HCT116 (cell line): ENCODE data around the gene MN1. TPM values are rescaled to one million over a fixed set of nuclear protein-coding genes. Genes with fewer than 3 reads are reported as not detected.

Experiments used
- ATAC-seq: fragments of 200-7000 bp; cut with Tn5 transposase; 2 replicates; pipeline ENCODE4 v1.9.1; 2020; ENCODE audit warnings: mild to moderate bottlenecking, moderate library complexity
- BruUV-seq: library from RNA; stranded (reverse); fragments of 400-500 nt; replicated peaks from 2 replicates; lab custom pipeline; 2021; lab: Mats Ljungman, UMichigan
- CTCF ChIA-PET: fragments of 300-600 bp; sonication (Branson Sonifier 250); formaldehyde crosslinking; loops from one replicate; lab custom pipeline; 2021; ENCODE audit warnings: antibody characterized with exemption; lab: Charles Lee
- POLR2A ChIA-PET: fragments of 300-600, 350-600 bp; sonication (Branson Sonifier 250); formaldehyde crosslinking; loops from one replicate; lab custom pipeline; 2021; ENCODE audit warnings: antibody characterized with exemption; lab: Charles Lee
- RAD21 ChIA-PET, 2 experiments: fragments of 300-600 bp; sonication (Branson Sonifier 250); formaldehyde crosslinking; loops; one replicate each; lab custom pipeline; 2023; ENCODE audit warnings: low total read pairs in 2 of 2; ENCODE audit not compliant: uncharacterized antibody in 2 of 2, unreplicated experiment in 2 of 2, low non-redundant PET in 1 of 2; lab: Charles Lee
- DNase-seq: peaks from one replicate; pipeline ENCODE4 v3.0.0-alpha.2; 2010; ENCODE audit warnings: low read depth, low spot score
- H2AFZ ChIP-seq: fragments of 200-600 bp; shearing (Covaris generic), sonication (generic); 2 replicates; pipeline ENCODE4 v1.6.1; 2017; ENCODE audit warnings: low read depth, mixed run types, mixed read lengths, antibody characterized with exemption, low read length; ENCODE audit not compliant: poor library complexity, severe bottlenecking
- H3K27ac ChIP-seq: 2 replicates; pipeline ENCODE4 v1.5.1; 2012; ENCODE audit warnings: low read depth, low read length
- H3K27me3 ChIP-seq: fragments of 200-600 bp; sonication (generic); 2 replicates; pipeline ENCODE4 v1.6.1; 2016; ENCODE audit warnings: mixed run types, low read length, mixed read lengths; ENCODE audit not compliant: insufficient read depth
- H3K36me3 ChIP-seq, 2 experiments: fragments of 200-500 bp in 1 of 2; fragments of 200-600 bp in 1 of 2; sonication (Bioruptor generic) in 1 of 2; sonication (generic) in 1 of 2; 2 replicates each; pipeline versions ENCODE4 v1.5.1 to v1.6.1; 2014 to 2016; ENCODE audit warnings: low read length in 2 of 2, inconsistent platforms in 1 of 2, mixed read lengths in 1 of 2, mixed run types in 1 of 2; ENCODE audit not compliant: insufficient read depth in 2 of 2, control insufficient read depth in 1 of 2
- H3K4me1 ChIP-seq, 2 experiments: fragments of 200-600 bp in 1 of 2; sonication (generic) in 1 of 2; 2 replicates each; pipeline versions ENCODE4 v1.5.1 to v1.6.1; 2012 to 2017; ENCODE audit warnings: low read length in 2 of 2, inconsistent platforms in 1 of 2, mild to moderate bottlenecking in 1 of 2, mixed read lengths in 1 of 2, mixed run types in 1 of 2, moderate library complexity in 1 of 2; ENCODE audit not compliant: insufficient read depth in 2 of 2, control insufficient read depth in 1 of 2
- H3K4me2 ChIP-seq: fragments of 200-600 bp; sonication (generic); 2 replicates; pipeline ENCODE4 v1.6.1; 2017; ENCODE audit warnings: mixed run types, low read length, mixed read lengths
- H3K4me3 ChIP-seq, 2 experiments: fragments of 200-600 bp in 1 of 2; sonication (generic) in 1 of 2; replicated peaks in 1 of 2; 2 replicates each; pipeline ENCODE4 v1.5.1; 2011 to 2016; ENCODE audit warnings: low read length in 2 of 2, control low read depth in 1 of 2, low read depth in 1 of 2, mild to moderate bottlenecking in 1 of 2, mixed read lengths in 1 of 2, mixed run types in 1 of 2
- H3K79me2 ChIP-seq: fragments of 200-600 bp; sonication (generic); 2 replicates; pipeline ENCODE4 v1.6.1; 2017; ENCODE audit warnings: mild to moderate bottlenecking, mixed run types, low read length, moderate library complexity, mixed read lengths; ENCODE audit not compliant: insufficient read depth
- H3K9ac ChIP-seq: fragments of 200-600 bp; sonication (generic); 2 replicates; pipeline ENCODE4 v1.6.1; 2016; ENCODE audit warnings: low read length, mixed read lengths
- H3K9me2 ChIP-seq: fragments of 200-600 bp; sonication (generic), shearing (Covaris generic); 2 replicates; pipeline ENCODE4 v1.6.1; 2017; ENCODE audit warnings: mixed run types, mild to moderate bottlenecking, moderate library complexity; ENCODE audit not compliant: insufficient read depth
- H3K9me3 ChIP-seq, 2 experiments: fragments of 200-500 bp in 1 of 2; fragments of 200-600 bp in 1 of 2; sonication (Bioruptor generic) in 1 of 2; sonication (generic) in 1 of 2; 2 replicates each; pipeline ENCODE4 v1.6.1; 2014 to 2017; ENCODE audit warnings: low read length in 2 of 2, mixed read lengths in 2 of 2, inconsistent platforms in 1 of 2, low read depth in 1 of 2, mild to moderate bottlenecking in 1 of 2, mixed run types in 1 of 2, moderate library complexity in 1 of 2; ENCODE audit not compliant: control insufficient read depth in 1 of 2, insufficient read depth in 1 of 2
- H4K20me1 ChIP-seq: fragments of 200-600 bp; sonication (generic), shearing (Covaris generic); 2 replicates; pipeline ENCODE4 v1.6.1; 2017; ENCODE audit warnings: mixed run types, mild to moderate bottlenecking, moderate library complexity; ENCODE audit not compliant: insufficient read depth
- CBX3 ChIP-seq: IDR thresholded peaks from 2 replicates; pipeline ENCODE4 v1.6.1; 2012; ENCODE audit warnings: low read depth
- CEBPB ChIP-seq: IDR thresholded peaks from 2 replicates; pipeline ENCODE4 v1.6.1; 2012; ENCODE audit warnings: low read depth
- ELF1 ChIP-seq: IDR thresholded peaks from 2 replicates; pipeline ENCODE4 v1.6.1; 2012; ENCODE audit warnings: low read depth, borderline replicate concordance
- JUND ChIP-seq: IDR thresholded peaks from 2 replicates; pipeline ENCODE4 v1.6.1; 2012
- RAD21 ChIP-seq: IDR thresholded peaks from 2 replicates; pipeline ENCODE4 v1.6.1; 2012; ENCODE audit warnings: low read depth, mild to moderate bottlenecking
- SIN3A ChIP-seq: IDR thresholded peaks from 2 replicates; pipeline ENCODE4 v1.6.1; 2012; ENCODE audit warnings: low read depth
- SP1 ChIP-seq: IDR thresholded peaks from 2 replicates; pipeline ENCODE4 v1.6.1; 2012; ENCODE audit warnings: low read depth
- YY1 ChIP-seq: IDR thresholded peaks from 2 replicates; pipeline ENCODE4 v1.6.1; 2011; ENCODE audit warnings: low read length, low read depth, moderate library complexity, mild to moderate bottlenecking; ENCODE audit not compliant: insufficient replicate concordance; ENCODE audit errors: extremely low read depth
- ZFX ChIP-seq: fragments of 450-650 bp; IDR thresholded peaks from 2 replicates; pipeline ENCODE4 v1.6.1; 2017
- intact Hi-C: fragments of 100-400 bp; cut with micrococcal nuclease; formaldehyde crosslinking; loops from 2 replicates; pipeline ENCODE4 v1.10.0; 2022
- total RNA-seq: library from RNA; stranded (reverse); gene quantifications from one replicate; pipeline ENCODE4 v1.2.1, GENCODE V29; 2021; ENCODE audit not compliant: unreplicated experiment
- TF ChIP-seq, protein P1 (sequence below): IDR thresholded peaks from 2 replicates; pipeline ENCODE4 v1.6.1; 2012
- TF ChIP-seq, protein P2 (sequence below), 3 experiments: fragments of 200-600 bp in 1 of 3; sonication (generic) in 1 of 3; IDR thresholded peaks in 2 of 3; conservative IDR thresholded peaks in 1 of 3; 2 replicates each; pipeline ENCODE4 v1.5.1; 2012 to 2017; ENCODE audit warnings: low read depth in 2 of 3, low read length in 2 of 3, antibody characterized with exemption in 1 of 3, borderline replicate concordance in 1 of 3, control low read depth in 1 of 3, mild to moderate bottlenecking in 1 of 3, mixed read lengths in 1 of 3, mixed run types in 1 of 3, moderate library complexity in 1 of 3; ENCODE audit not compliant: insufficient read depth in 1 of 3

MN1 gene
- total RNA-seq, 1 experiment from 2014 or later: 2.9 TPM

DNA sequence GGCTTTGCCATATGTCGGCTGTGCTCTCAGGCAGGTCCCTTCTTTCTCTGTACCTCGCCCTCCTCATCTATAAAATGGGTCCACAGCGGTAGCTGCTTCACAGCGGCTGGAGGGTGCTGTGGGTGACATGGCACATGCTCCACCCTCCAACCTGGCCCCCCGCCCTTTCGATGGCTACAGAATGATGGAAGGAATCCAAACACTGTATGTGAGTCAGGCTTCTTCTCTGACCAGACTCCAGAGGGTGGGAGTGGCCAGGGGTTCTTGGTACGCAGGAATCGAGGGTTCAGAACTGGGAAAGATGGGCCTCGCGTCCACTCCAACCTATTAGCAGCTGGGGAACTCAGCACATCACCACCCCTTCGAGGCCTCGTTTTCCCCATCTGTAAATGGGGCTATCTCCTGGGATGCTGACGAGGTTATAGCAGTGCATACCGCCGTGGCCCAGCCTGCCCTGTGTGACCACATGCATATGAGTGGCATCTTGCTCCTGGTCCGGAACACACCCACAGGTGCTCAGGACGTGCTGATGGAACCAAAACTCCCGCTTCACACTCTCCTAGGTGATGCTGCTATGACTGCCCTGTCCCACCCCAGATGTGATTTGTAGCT lies 26.4 kb downstream of the MN1 start:
- ATAC-seq (no peak), DNase-seq (no peak)
- no TSS peak for BruUV-seq
- ChIA-PET POLR2A (no interaction called here), RAD21 (no interaction called here), CTCF (no interaction called here)
- H3K4me2 ChIP-seq: no peak overlapping the region
- H3K4me3 ChIP-seq: no peak overlapping the region
- no peaks in the 10 kb centered on the region for H3K9me3 ChIP-seq
- H3K27ac ChIP-seq: no peak overlapping the region
- H2AFZ ChIP-seq: no peak overlapping the region
- no peaks in the 10 kb centered on the region for H3K4me1 ChIP-seq
- no peaks in the 10 kb centered on the region for H3K79me2 ChIP-seq
- TF ChIP-seq, protein P1, sequence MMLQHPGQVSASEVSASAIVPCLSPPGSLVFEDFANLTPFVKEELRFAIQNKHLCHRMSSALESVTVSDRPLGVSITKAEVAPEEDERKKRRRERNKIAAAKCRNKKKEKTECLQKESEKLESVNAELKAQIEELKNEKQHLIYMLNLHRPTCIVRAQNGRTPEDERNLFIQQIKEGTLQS: no peak
- no peak for TF ChIP-seq ELF1
- TF ChIP-seq SIN3A: no peak
- no peak for TF ChIP-seq YY1
- TF ChIP-seq CEBPB: no peak
- no peak for TF ChIP-seq RAD21
- TF ChIP-seq CBX3: no peak
- TF ChIP-seq ZFX: no peak
- no peak for TF ChIP-seq JUND
- TF ChIP-seq, protein P2, sequence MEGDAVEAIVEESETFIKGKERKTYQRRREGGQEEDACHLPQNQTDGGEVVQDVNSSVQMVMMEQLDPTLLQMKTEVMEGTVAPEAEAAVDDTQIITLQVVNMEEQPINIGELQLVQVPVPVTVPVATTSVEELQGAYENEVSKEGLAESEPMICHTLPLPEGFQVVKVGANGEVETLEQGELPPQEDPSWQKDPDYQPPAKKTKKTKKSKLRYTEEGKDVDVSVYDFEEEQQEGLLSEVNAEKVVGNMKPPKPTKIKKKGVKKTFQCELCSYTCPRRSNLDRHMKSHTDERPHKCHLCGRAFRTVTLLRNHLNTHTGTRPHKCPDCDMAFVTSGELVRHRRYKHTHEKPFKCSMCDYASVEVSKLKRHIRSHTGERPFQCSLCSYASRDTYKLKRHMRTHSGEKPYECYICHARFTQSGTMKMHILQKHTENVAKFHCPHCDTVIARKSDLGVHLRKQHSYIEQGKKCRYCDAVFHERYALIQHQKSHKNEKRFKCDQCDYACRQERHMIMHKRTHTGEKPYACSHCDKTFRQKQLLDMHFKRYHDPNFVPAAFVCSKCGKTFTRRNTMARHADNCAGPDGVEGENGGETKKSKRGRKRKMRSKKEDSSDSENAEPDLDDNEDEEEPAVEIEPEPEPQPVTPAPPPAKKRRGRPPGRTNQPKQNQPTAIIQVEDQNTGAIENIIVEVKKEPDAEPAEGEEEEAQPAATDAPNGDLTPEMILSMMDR (IDR thresholded peaks at IDR 0.05 in 2 of 3, conservative IDR thresholded peaks at IDR 0.05 in 1 of 3; ENCODE audit: borderline replicate concordance in 1 of 3, insufficient read depth in 1 of 3, low read depth in 2 of 3, low read length in 2 of 3): no peak
- TF ChIP-seq SP1: no peak
- no peaks in the 10 kb centered on the region for H3K36me3 ChIP-seq
- no peaks in the 10 kb centered on the region for H3K27me3 ChIP-seq
- intact Hi-C loops: no loop called here
- H3K9me2 ChIP-seq: no peaks in the 10 kb centered on the region
- no peaks in the 10 kb centered on the region for H4K20me1 ChIP-seq
- no peak overlapping the region for H3K9ac ChIP-seq
